KMS-11 (cell line): ENCODE results near the gene ZNF761.
"Not testable (repeated sequence)": the region's sequence is repeated elsewhere in the genome, so short reads cannot be mapped to it uniquely, and the experiment has no call there.

Experiments used
- H2AFZ ChIP-seq: fragments of 200-600 bp; sonication (generic); 2 replicates; pipeline ENCODE4 v1.6.1; 2016; ENCODE audit warnings: antibody characterized with exemption, mixed run types, low read depth
- H3K27ac ChIP-seq: fragments of 200-600 bp; sonication (generic); 2 replicates; pipeline ENCODE4 v1.6.1; 2016; ENCODE audit warnings: mild to moderate bottlenecking, mixed run types
- H3K27me3 ChIP-seq: fragments of 200-600 bp; sonication (generic); 2 replicates; pipeline ENCODE4 v1.6.1; 2017; ENCODE audit warnings: mild to moderate bottlenecking, low read depth, mixed run types, moderate library complexity; ENCODE audit not compliant: insufficient read depth
- H3K36me3 ChIP-seq: fragments of 200-600 bp; sonication (generic); 2 replicates; pipeline ENCODE4 v1.6.1; 2017; ENCODE audit warnings: mild to moderate bottlenecking, mixed run types; ENCODE audit not compliant: insufficient read depth
- H3K4me1 ChIP-seq: fragments of 200-600 bp; sonication (generic); 2 replicates; pipeline ENCODE4 v1.6.1; 2016; ENCODE audit warnings: mild to moderate bottlenecking, low read depth, mixed run types; ENCODE audit not compliant: poor library complexity, severe bottlenecking
- H3K4me2 ChIP-seq: fragments of 200-600 bp; sonication (generic); 2 replicates; pipeline ENCODE4 v1.7.0; 2016; ENCODE audit warnings: mild to moderate bottlenecking, mixed run types
- H3K4me3 ChIP-seq: fragments of 200-600 bp; sonication (generic); IDR thresholded peaks from 2 replicates; pipeline ENCODE4 v1.6.1; 2017; ENCODE audit warnings: low read depth, low read length, mixed read lengths; ENCODE audit not compliant: insufficient read depth
- H3K79me2 ChIP-seq: fragments of 200-600 bp; sonication (generic); 2 replicates; pipeline ENCODE4 v1.6.1; 2016; ENCODE audit warnings: low read depth, mixed run types; ENCODE audit not compliant: insufficient read depth
- H3K9ac ChIP-seq: fragments of 200-600 bp; sonication (generic); 2 replicates; pipeline ENCODE4 v1.6.1; 2016; ENCODE audit warnings: mild to moderate bottlenecking, mixed run types
- H4K20me1 ChIP-seq: fragments of 200-600 bp; sonication (generic); 2 replicates; pipeline ENCODE4 v1.6.1; 2016; ENCODE audit warnings: mild to moderate bottlenecking, mixed run types; ENCODE audit not compliant: insufficient read depth
- TF ChIP-seq, protein P1 (sequence below): fragments of 200-600 bp; sonication (generic); conservative IDR thresholded peaks from 2 replicates; pipeline ENCODE4 v1.6.1; 2017; ENCODE audit warnings: low read depth, mild to moderate bottlenecking, antibody characterized with exemption, low read length, moderate library complexity, mixed read lengths

Gene ZNF761

DNA sequence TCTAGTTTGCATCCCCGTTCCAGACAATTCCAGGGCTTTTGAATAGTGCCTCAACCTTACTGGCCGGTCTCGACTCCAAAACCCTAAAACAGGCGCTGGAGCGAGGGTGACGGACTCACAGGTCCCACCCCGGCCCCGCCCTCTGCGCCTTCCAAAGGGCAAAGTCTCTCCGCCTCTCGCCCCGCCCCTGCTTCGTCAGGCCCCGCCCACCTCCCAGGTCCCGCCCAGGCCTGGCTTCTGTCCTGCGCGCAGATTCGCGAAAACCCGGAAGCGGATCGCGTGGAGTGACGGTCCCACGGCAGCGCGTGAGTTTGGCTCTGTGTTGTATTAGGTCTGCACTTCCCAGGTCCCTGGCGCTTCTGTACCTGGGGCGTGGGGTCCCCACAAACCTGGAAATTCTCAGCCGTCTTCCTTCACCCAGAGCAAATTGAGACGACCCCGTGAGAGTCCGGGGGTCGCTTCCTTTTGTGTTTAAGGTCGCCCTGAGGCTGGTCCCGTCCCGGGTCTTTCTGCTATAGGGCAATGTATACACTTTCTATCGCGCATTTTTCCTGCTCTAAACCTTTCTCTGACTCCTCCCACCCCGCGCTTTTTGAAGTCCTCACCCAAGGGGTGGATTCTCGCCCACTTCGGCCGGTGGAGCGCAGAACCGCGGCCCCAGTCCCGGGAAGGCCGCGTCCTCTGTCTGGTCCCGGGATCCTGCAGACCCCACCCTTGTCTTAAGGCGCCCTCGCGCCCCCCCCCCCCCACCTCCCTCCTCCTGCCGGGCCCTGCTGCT, 35.9 kb downstream of the ZNF761 start, which contains the start of gene ZNF813:
Gene ZNF813 (plus strand): TSS at position 249 of the 778 bp plus-strand sequence. CDS start 16,090 bp downstream, outside the sequence.
- H2AFZ ChIP-seq, result no peak within 1 kb of the TSS
- H3K4me3 ChIP-seq, result no peak within 1 kb of the TSS
- H3K27me3 ChIP-seq, result no peaks in the 10 kb centered on the region
- H3K4me1 ChIP-seq, result no peaks in the 10 kb centered on the region
- no peaks in the 10 kb centered on the region for H3K79me2 ChIP-seq
- H3K9ac ChIP-seq, result no peak within 1 kb of the TSS
- H3K4me2 ChIP-seq, result no peak within 1 kb of the TSS
- no peaks in the 10 kb centered on the region for H4K20me1 ChIP-seq
- TF ChIP-seq, protein P1, sequence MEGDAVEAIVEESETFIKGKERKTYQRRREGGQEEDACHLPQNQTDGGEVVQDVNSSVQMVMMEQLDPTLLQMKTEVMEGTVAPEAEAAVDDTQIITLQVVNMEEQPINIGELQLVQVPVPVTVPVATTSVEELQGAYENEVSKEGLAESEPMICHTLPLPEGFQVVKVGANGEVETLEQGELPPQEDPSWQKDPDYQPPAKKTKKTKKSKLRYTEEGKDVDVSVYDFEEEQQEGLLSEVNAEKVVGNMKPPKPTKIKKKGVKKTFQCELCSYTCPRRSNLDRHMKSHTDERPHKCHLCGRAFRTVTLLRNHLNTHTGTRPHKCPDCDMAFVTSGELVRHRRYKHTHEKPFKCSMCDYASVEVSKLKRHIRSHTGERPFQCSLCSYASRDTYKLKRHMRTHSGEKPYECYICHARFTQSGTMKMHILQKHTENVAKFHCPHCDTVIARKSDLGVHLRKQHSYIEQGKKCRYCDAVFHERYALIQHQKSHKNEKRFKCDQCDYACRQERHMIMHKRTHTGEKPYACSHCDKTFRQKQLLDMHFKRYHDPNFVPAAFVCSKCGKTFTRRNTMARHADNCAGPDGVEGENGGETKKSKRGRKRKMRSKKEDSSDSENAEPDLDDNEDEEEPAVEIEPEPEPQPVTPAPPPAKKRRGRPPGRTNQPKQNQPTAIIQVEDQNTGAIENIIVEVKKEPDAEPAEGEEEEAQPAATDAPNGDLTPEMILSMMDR, result no peak
- H3K36me3 ChIP-seq, result no peaks in the 10 kb centered on the region
- no peak within 1 kb of the TSS for H3K27ac ChIP-seq

- not testable (repeated sequence) for H3K4me2 ChIP-seq, H4K20me1 ChIP-seq, H3K27me3 ChIP-seq, H2AFZ ChIP-seq, H3K79me2 ChIP-seq, H3K4me1 ChIP-seq, H3K27ac ChIP-seq, H3K4me3 ChIP-seq, H3K9ac ChIP-seq, H3K36me3 ChIP-seq
Observed at GRCh38 chr19:53468628-53469027, 36.8 kb downstream of the ZNF761 start.

GRCh38 chr19:53471916-53472315, 40.1 kb downstream of the ZNF761 start:
- Histone ChIP-seq H3K4me3 (no peak overlapping the region), H3K9ac (no peak overlapping the region), H3K27ac (no peak overlapping the region), H2AFZ (no peak overlapping the region), H3K36me3 (no peaks in the 10 kb centered on the region), H4K20me1 (no peaks in the 10 kb centered on the region), H3K27me3 (no peaks in the 10 kb centered on the region), H3K4me1 (no peaks in the 10 kb centered on the region), H3K79me2 (no peaks in the 10 kb centered on the region), H3K4me2 (no peak overlapping the region)
- TF ChIP-seq, protein P1, result no peak

DNA sequence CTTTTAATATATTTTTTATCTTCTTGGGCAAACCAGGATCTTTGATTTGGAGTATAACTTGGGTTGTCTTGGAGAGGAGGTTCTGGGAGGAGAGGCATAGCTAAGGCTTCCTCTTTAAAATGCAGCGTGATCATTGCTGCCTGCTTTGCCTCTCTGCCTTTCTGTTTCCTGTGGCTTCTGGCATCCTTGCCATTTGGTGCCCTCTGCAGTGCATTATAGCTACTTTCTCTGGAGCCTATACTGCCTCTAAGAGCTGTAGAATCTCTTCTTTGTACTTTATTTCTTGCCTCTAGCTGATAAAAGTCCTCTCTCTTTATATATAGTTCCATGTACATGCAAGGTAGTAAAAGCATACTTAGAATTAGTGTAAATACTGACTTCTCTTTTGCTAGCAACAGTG, 43.0 kb downstream of the ZNF761 start:
- not testable (repeated sequence) for H3K4me3 ChIP-seq, H3K27ac ChIP-seq, H3K36me3 ChIP-seq, H4K20me1 ChIP-seq, H3K4me1 ChIP-seq, H2AFZ ChIP-seq, H3K4me2 ChIP-seq, H3K79me2 ChIP-seq, H3K27me3 ChIP-seq, H3K9ac ChIP-seq

DNA sequence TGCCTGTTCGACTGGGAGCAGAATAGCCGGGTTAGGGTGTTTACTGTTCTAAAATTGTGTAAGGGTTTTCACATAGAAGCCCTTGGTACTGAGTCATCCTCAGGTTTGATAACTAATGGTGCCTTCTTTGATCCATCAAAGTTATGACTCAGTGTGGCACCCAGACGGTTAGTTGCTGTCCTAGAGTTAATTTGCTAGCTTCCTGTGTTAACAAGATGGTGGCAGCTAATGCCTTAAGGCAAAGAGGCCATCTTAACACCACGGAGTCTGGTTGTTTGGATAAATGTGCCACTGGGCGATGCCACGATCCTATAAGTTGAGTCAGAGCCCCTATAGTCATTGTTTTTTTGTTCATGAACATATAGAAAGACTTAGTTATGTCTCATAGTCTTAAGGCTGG, 43.7 kb downstream of the ZNF761 start:
- not testable (repeated sequence) for H3K36me3 ChIP-seq, H3K27me3 ChIP-seq, H3K9ac ChIP-seq, H3K27ac ChIP-seq, H4K20me1 ChIP-seq, H3K4me1 ChIP-seq, H2AFZ ChIP-seq, H3K4me3 ChIP-seq, H3K4me2 ChIP-seq, H3K79me2 ChIP-seq

DNA sequence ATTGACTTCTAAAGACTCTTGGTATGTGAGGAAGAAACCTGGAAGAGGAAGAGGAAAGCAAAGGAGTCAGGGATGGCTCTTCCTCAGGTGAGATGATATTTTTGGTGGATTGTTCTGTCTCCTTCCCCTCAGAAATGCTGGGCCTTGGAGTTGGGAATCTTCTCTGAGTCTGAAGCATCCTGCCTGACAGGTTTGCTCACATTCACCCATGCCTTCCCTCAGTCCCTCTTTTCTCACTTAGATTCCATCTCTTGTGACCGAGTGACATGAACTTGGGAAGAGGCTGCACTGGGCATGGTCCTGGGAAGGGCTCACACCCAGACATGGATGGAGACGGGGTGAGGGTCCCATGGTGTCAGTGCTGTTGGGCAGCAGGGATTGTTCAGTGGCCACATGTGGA, 52.0 kb downstream of the ZNF761 start:
- not testable (repeated sequence) for H4K20me1 ChIP-seq, H3K27me3 ChIP-seq, H3K27ac ChIP-seq, H2AFZ ChIP-seq, H3K36me3 ChIP-seq, H3K9ac ChIP-seq, H3K4me1 ChIP-seq, H3K79me2 ChIP-seq, H3K4me3 ChIP-seq, H3K4me2 ChIP-seq
